ENCODE data around the gene ZNG1C.
"Not testable (repeated sequence)": the region's sequence is repeated elsewhere in the genome, so short reads cannot be mapped to it uniquely, and the experiment has no call there.

The ZNG1C gene

GRCh38 chr9:68241683-68242082, at the start of gene ZNG1C:
ZNG1C (plus strand) TSS chr9:68241983; CDS start chr9:68242032, 49 bp downstream.
- not testable (repeated sequence) for DNase-seq (ENCODE audit: low read depth)

- DNase-seq (ENCODE audit: low read depth) = not testable (repeated sequence)
These were observed 654 bp downstream of the ZNG1C start for GRCh38 chr9:68242437-68242836.

GRCh38 chr9:68281041-68281440, 39.3 kb downstream of the ZNG1C start:
- DNase-seq (ENCODE audit: low read depth) = not testable (repeated sequence)

- not testable (repeated sequence) for DNase-seq (ENCODE audit: low read depth)
These were observed 60.8 kb downstream of the ZNG1C start, which contains the start of gene FOXD4L3 for GRCh38 chr9:68302567-68302966. FOXD4L3 (plus strand) TSS chr9:68302867; CDS start chr9:68302952, 85 bp downstream.

GRCh38 chr9:68303771-68304170, 62.0 kb downstream of the ZNG1C start:
- DNase-seq (ENCODE audit: low read depth) = not testable (repeated sequence)

GRCh38 chr9:68304212-68304611, 62.4 kb downstream of the ZNG1C start:
- DNase-seq (ENCODE audit: low read depth) = not testable (repeated sequence)

- not testable (repeated sequence) for DNase-seq (ENCODE audit: low read depth)
These were observed 63.0 kb downstream of the ZNG1C start for GRCh38 chr9:68304777-68305176.

- DNase-seq (ENCODE audit: low read depth) = not testable (repeated sequence)
These were observed 64.0 kb downstream of the ZNG1C start for GRCh38 chr9:68305680-68306285.

GRCh38 chr9:68306391-68306964, 64.7 kb downstream of the ZNG1C start:
- DNase-seq (ENCODE audit: low read depth) = not testable (repeated sequence)

- not testable (repeated sequence) for DNase-seq (ENCODE audit: low read depth)
These were observed 65.3 kb downstream of the ZNG1C start for GRCh38 chr9:68307127-68307526.

- DNase-seq (ENCODE audit: low read depth) = not testable (repeated sequence)
These were observed 65.9 kb downstream of the ZNG1C start for GRCh38 chr9:68307654-68308053.

- DNase-seq (ENCODE audit: low read depth) = not testable (repeated sequence)
These were observed 69.4 kb downstream of the ZNG1C start for GRCh38 chr9:68311208-68311607.

- DNase-seq (ENCODE audit: low read depth) = not testable (repeated sequence)
These were observed 76.4 kb downstream of the ZNG1C start for GRCh38 chr9:68318209-68318608.

GRCh38 chr9:68323749-68324148, 82.0 kb downstream of the ZNG1C start:
- DNase-seq (ENCODE audit: low read depth) = not testable (repeated sequence)

- not testable (repeated sequence) for DNase-seq (ENCODE audit: low read depth)
These were observed 82.7 kb downstream of the ZNG1C start for GRCh38 chr9:68324518-68324917.

GRCh38 chr9:68329106-68329505, 87.3 kb downstream of the ZNG1C start:
- not testable (repeated sequence) for DNase-seq (ENCODE audit: low read depth)

GRCh38 chr9:68330531-68331173, 88.9 kb downstream of the ZNG1C start:
- not testable (repeated sequence) for DNase-seq (ENCODE audit: low read depth)

- not testable (repeated sequence) for DNase-seq (ENCODE audit: low read depth)
These were observed 90.3 kb downstream of the ZNG1C start for GRCh38 chr9:68332122-68332521.

- not testable (repeated sequence) for DNase-seq (ENCODE audit: low read depth)
These were observed 94.2 kb downstream of the ZNG1C start for GRCh38 chr9:68335935-68336334.

GRCh38 chr9:68336639-68337339, 95.0 kb downstream of the ZNG1C start:
- DNase-seq (ENCODE audit: low read depth) = not testable (repeated sequence)

- not testable (repeated sequence) for DNase-seq (ENCODE audit: low read depth)
These were observed 96.2 kb downstream of the ZNG1C start for GRCh38 chr9:68338000-68338399.

Measured in activated T-helper 9 cell treated with anti-CD3 and anti-CD28 coated beads, Interleukin-2, amount 50 U/mL, for 16 hours (primary cell).